Ectodermal cell (in vitro differentiated cells): ENCODE measurements around the gene NOXO1.

ENCODE experiments used
- H3K27ac ChIP-seq: 2 replicates; pipeline ENCODE4 v1.7.0; 2013; ENCODE audit warnings: mild to moderate bottlenecking, low read depth, low read length; ENCODE audit not compliant: insufficient read depth, poor library complexity, severe bottlenecking
- H3K27me3 ChIP-seq: 2 replicates; pipeline ENCODE4 v1.7.0; 2013; ENCODE audit warnings: mild to moderate bottlenecking, low read length; ENCODE audit not compliant: insufficient read depth, control insufficient read depth, poor library complexity, severe bottlenecking
- H3K36me3 ChIP-seq: one replicate; pipeline ENCODE4 v1.7.0; 2013; ENCODE audit warnings: low read length; ENCODE audit not compliant: control insufficient read depth, insufficient read depth
- H3K4me1 ChIP-seq: one replicate; pipeline ENCODE4 v1.7.0; 2013; ENCODE audit warnings: low read length; ENCODE audit not compliant: control insufficient read depth, insufficient read depth
- H3K4me3 ChIP-seq: 2 replicates; pipeline ENCODE4 v1.7.0; 2013; ENCODE audit warnings: low read depth, low read length, control low read depth; ENCODE audit not compliant: insufficient read depth
- H3K9me3 ChIP-seq: 2 replicates; pipeline ENCODE4 v1.7.0; 2013; ENCODE audit warnings: mild to moderate bottlenecking, low read length, moderate library complexity; ENCODE audit not compliant: control insufficient read depth
- WGBS, 2 experiments: methylation state at CpG; one replicate each; pipeline ENCODE4 v1.1.7; 2013; ENCODE audit warnings: missing lambda C conversion rate in 2 of 2; 5-methylcytosine and 5-hydroxymethylcytosine counted together

The NOXO1 gene

DNA sequence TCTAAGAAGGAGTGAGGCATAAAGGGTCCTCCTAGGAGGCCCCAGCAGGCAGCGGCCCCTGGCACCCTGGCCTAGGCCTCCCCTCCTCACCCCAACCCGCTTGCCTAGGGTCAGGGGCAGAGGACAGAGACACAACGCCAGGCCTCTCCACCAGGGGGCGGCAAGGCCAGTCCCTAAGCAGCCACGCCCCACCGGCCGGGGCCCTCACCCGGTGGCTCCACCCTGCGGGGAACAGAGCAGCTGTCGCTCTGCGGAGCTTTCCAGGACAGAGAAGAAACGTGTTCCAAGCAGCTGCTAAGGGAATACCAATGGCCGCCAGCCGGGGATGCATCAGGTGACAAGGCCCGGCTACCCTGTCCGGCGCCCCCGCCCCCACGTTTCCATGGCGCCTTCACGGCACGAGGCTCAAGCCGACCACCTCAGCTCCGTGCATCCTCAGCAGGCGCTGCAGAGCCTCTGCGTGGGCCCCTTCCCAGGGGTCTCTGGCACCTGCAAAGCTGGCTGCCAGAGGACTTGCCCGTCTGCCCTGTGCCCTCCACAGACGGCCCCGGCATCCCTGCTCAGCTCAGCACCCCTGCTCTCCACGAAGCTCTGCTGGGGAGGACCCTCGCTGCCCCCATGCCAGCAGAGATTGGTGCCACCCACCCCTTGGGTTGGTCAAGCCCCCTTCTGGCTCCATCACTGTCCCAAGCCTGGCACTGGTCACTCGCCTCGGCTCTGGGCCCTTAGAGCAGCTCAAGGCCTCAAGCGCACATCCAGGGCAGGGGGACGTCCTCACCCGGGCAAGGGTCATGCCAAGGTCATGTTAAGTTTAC, 22.8 kb upstream of the NOXO1 start:
- WGBS, 2 experiments, result 32% methylated on average over 36 of the region's 36 CpGs
- no peak overlapping the region for H3K4me3 ChIP-seq
- peaks cover 31% of the 10 kb centered on the region for H3K4me1 ChIP-seq
- no peaks in the 10 kb centered on the region for H3K27me3 ChIP-seq
- H3K9me3 ChIP-seq, result no peaks in the 10 kb centered on the region
- H3K27ac ChIP-seq, result peak overlapping the region; percentile 84
- peaks cover 34% of the 10 kb centered on the region for H3K36me3 ChIP-seq

DNA sequence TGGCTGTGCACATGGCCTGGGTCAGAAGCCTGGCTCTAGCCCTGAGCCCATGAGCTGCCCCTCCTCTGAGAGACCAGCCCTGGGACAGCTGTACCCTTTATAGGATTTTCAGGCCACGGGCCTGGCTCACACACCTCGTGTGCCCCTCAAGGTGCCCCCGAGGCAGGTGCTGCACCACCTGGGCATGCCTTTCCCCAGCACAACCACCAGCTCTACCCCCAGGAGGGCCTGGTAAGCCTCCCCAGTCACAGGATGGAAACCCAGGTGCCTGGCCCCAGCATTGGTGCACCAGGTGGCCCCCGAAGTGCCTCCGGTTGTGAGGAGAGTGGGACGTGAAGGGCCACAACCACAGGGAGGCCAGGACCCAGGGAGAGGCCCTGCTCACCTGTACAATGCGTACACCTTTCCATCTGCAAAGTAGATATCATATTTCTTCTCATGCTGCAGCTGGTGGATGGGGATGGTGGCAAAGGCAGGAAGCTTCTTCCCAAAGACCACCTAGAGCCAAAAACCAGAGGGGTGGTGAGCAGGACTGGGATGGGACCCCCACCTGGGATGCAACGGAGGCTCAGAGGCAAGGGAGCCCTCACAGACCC, 22.1 kb upstream of the NOXO1 start:
- Histone ChIP-seq H3K36me3 (peaks cover 39% of the 10 kb centered on the region), H3K4me1 (peaks cover 27% of the 10 kb centered on the region), H3K9me3 (no peaks in the 10 kb centered on the region), H3K4me3 (no peak overlapping the region), H3K27me3 (no peaks in the 10 kb centered on the region), H3K27ac (no peak overlapping the region)
- WGBS, 2 experiments, result 94 to 95% methylated on average over 8 of the region's 8 CpGs

DNA sequence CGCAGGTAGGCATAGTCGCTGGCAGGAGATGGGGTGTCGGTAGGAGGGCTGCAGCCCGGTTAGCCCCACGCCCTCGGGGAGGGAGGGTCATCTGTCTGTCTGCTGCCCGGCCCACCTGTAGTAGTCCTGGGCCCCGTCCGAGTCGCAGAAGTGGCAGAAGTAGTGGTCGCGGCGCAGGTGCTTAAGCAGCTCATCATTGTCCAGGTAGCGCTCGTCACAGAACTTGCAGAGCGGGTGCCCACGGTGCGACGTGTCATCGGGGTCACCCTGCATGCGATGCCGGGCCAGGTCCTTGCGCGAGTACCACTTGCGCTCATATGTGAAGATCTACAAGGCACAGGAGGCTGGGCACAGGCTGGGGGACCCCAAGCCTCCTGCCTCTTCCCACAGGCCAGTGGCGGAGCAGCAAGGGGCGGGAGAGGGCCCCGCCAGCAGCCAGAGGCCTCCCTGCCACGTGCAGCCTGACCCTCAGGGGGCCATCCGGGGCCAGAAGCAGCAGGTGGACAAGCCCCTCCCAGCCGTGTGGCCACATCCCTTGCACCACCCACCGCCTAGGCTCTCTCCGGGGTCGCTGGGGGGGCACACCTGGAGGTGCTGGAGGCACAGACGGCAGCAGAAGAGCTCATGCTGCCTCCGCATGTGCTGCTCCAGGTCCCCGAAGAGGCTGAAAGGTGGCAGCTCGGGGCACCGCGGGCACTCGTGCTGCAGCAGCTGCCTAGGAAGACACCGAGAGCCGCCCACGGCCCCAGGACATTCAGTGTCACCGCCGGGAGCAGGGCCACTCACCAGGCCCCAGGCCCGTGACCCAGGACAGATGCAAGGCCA, 21.3 kb upstream of the NOXO1 start:
- Histone ChIP-seq H3K4me3 (no peak overlapping the region), H3K4me1 (peaks cover 20% of the 10 kb centered on the region), H3K27me3 (no peaks in the 10 kb centered on the region), H3K27ac (no peak overlapping the region), H3K9me3 (no peaks in the 10 kb centered on the region), H3K36me3 (peaks cover 39% of the 10 kb centered on the region)
- 95 to 96% methylated on average over 47 of the region's 47 CpGs for WGBS, 2 experiments

DNA sequence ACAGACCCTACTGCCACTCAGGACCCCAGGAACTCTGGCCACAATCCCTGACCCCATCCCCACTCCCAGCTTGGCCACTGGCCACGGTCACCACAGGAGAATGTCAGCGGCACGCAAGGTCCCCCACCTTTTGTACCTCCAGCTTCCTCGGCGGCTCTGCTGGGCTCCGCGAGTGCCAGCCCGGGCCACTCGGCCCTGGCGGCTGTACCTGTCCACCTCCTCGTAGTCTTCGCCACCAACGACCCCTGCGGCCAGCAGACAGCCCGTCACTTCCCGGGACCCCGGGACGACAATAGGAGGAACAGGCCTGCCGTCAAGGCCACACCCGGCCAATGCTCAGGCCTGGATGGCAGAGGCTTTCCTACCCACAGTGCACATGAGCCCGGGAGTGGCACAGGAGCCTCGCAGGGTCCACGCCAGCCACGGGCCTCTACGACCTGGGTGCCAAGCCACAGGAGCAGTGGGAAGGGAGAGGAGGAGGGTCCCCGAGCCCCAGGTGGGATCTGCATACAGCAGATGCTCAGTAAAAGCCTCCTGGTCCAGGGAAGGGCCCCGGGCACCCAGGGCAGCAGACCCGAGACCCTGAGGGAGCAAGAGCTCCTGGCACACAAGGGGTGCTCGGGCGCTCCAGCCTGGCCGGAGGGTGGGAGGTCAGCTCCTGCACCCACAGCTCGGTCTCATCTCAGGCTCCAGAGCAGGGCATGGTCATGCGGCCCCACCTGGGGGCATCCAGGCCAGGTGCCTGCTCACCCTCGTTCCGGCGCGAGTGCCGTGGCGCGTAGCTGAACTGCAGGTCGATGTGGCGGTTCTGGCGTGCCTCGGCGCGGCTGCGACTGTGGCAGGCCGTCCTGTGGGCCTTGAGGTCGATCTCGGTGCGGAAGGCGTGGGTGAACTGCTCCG, 20.4 kb upstream of the NOXO1 start:
- Histone ChIP-seq H3K36me3 (peaks cover 39% of the 10 kb centered on the region), H3K4me1 (peaks cover 17% of the 10 kb centered on the region), H3K4me3 (no peak overlapping the region), H3K9me3 (no peaks in the 10 kb centered on the region), H3K27me3 (no peaks in the 10 kb centered on the region), H3K27ac (no peak overlapping the region)
- 96% methylated on average over 53 of the region's 53 CpGs for WGBS, 2 experiments

DNA sequence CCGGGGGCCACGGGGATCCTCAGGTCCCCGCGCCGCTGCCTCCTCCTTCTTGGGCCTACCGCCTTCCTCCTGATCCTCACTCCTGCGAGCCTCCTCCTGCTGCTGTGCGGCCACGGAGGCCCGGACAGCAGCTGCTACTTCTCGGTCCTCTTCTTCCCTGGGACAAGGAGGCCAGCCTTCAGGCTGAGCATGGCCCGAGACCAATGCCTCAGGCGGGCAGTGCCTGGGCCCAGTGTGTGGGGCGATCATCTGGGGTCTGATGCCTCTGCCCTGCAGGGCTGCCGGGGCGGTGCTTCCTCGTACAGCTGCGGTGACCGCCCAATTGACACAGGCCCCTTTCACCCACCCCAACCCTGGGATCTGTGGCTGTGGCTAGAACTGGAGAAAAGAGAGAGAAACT, 19.8 kb upstream of the NOXO1 start:
- 95 to 96% methylated on average over 19 of the region's 19 CpGs for WGBS, 2 experiments

DNA sequence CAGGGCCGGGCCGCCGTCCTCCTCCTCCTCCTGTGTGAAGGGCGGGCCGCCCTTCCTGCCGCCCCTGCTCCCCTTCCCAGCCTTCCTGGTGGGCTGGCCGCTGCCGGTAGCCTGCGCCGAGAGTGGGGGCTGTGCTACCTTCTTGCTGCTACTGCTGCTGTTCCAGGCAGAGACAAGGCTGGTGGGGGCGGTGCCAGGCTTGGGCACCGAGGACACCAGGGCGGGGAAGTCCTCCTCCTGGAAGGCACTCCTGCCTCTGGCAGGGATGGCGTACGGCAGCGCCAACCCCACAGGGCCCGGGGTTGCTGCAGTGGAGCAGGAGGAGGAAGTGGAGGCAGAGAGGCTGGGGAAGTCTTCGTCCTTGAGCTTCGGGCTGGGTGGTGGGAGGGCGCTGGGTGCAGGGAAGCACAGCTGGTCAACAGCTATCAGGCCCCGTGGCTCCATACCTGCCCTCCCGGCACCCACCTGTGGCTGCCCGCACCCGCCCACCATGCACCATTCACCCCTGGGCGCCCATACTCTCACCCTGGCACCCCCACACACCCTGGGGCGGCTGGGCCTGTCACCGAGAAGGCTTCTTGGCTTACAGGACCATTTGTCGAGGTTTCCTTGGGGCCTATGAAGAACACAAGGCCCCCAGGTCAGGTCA, 18.7 kb upstream of the NOXO1 start:
- peaks cover 9% of the 10 kb centered on the region for H3K4me1 ChIP-seq
- no peak overlapping the region for H3K27ac ChIP-seq
- H3K27me3 ChIP-seq, result no peaks in the 10 kb centered on the region
- 95 to 96% methylated on average over 28 of the region's 28 CpGs for WGBS, 2 experiments
- H3K36me3 ChIP-seq, result peaks cover 39% of the 10 kb centered on the region
- H3K9me3 ChIP-seq, result no peaks in the 10 kb centered on the region
- H3K4me3 ChIP-seq, result no peak overlapping the region

More for the DNA sequence above, 19.8 kb upstream of the NOXO1 start:
- Histone ChIP-seq H3K36me3 (peaks cover 39% of the 10 kb centered on the region), H3K27me3 (no peaks in the 10 kb centered on the region), H3K4me1 (peaks cover 17% of the 10 kb centered on the region), H3K4me3 (no peak overlapping the region), H3K27ac (no peak overlapping the region), H3K9me3 (no peaks in the 10 kb centered on the region)

DNA sequence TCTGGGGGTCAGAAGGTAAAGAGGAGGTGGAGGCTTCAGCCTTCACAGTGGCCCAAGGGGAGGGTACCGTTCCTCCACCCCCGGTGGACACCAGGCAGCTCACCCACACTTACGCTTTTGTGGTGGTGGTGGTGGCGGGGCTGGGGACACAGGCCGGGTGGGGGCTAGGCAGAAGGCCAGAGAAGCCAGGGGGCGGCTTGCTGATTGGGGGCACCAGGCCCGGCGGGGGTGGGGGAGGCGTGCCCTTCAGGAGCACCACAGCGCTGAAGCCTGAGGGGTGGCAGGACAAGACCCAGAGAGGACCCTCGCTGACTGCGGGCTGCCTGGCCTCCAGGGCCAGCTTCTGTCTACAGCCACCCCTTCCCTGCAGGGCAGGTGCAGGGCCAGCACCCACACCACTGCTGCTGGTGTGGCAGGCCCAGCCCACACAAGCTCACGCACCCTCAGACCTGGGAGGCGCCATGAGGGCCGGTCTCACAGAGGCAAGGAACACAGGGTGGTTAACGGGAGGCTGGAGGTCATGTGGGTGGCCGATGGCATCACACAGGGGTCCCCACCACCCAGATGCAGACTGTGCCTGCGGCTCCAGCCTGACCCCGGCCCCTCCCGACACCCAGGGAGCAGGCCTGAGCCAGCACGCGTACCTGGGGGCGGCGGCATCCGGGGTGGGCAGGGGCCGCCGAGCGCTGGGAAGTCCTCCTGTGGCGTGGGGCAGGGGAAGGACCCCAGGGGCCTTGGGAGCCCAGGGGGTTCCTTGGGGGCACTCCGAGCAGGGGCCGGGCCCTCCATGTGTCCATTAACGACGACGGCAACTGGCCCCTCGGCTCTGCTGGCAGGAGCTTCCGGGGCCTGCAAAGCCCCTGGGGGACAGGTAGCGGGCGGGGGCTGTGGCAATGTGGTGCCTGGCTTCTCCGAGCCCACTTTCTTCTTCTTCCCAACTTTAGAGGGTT, 17.9 kb upstream of the NOXO1 start:
- Histone ChIP-seq H3K36me3 (peaks cover 39% of the 10 kb centered on the region), H3K9me3 (no peaks in the 10 kb centered on the region), H3K27me3 (no peaks in the 10 kb centered on the region), H3K27ac (no peak overlapping the region), H3K4me3 (no peak overlapping the region), H3K4me1 (peaks cover 2% of the 10 kb centered on the region)
- 95% methylated on average over 39 of the region's 39 CpGs for WGBS, 2 experiments

DNA sequence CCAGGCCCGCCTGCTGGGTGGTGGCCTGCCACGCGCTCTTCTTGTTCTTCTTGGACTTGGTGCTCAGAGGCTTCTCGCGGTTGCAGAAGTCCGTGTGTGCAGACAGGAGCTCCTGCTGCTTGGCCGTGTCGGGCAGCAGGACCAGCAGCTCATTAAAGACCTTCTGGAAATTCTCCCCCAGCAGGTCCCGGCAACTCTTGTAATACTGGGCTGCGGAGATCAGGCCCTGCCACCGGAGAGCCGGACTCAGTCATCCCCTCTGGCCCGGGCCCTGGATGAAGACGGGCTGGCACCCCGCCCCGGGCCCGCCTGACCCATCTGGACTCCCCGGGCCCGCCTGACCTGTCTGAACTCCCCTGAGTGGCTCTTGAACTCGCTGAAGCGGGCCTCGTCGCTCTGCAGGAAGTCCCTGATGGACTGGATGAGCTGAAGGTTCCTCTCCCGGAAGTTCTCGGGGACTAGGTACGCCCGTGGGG, 17.1 kb upstream of the NOXO1 start:
- H3K9me3 ChIP-seq, result no peaks in the 10 kb centered on the region
- no peak overlapping the region for H3K27ac ChIP-seq
- no peak overlapping the region for H3K4me3 ChIP-seq
- H3K27me3 ChIP-seq, result no peaks in the 10 kb centered on the region
- H3K36me3 ChIP-seq, result peaks cover 39% of the 10 kb centered on the region
- WGBS, 2 experiments, result 95 to 96% methylated on average over 27 of the region's 27 CpGs
- no peaks in the 10 kb centered on the region for H3K4me1 ChIP-seq
